B cell (primary cell): ENCODE measurements around the gene NPAT. TPM values are rescaled to one million over a fixed set of nuclear protein-coding genes. Genes with fewer than 3 reads are reported as not detected.

Experiments
- ATAC-seq: fragments of 200-7000 bp; cut with Tn5 transposase; one replicate; pipeline ENCODE4 v1.10.0; 2021; ENCODE audit warnings: low read depth, mild to moderate bottlenecking, moderate number of reproducible peaks, moderate library complexity
- CTCF ChIA-PET: fragments of 350-600 bp; sonication (Branson Sonifier 250); formaldehyde crosslinking; loops from one replicate; lab custom pipeline; 2021; ENCODE audit warnings: antibody characterized with exemption, inconsistent platforms; lab: Charles Lee
- POLR2A ChIA-PET: fragments of 350-600 bp; sonication (Branson Sonifier 250); formaldehyde crosslinking; loops from one replicate; lab custom pipeline; 2021; ENCODE audit warnings: antibody characterized with exemption; lab: Charles Lee
- DNase-seq: peaks from one replicate; pipeline ENCODE4 v3.0.0; 2013
- H2AFZ ChIP-seq: 2 replicates; pipeline ENCODE4 v1.6.1; 2012; ENCODE audit warnings: mild to moderate bottlenecking, low read depth, low read length; ENCODE audit not compliant: insufficient read depth, poor library complexity, severe bottlenecking
- H3K27ac ChIP-seq, 2 donors: 1 replicate in 1 of 2; 2 replicates in 1 of 2; pipeline ENCODE4 v1.5.1; 2012 to 2013; ENCODE audit warnings: low read length in 2 of 2, mild to moderate bottlenecking in 2 of 2, moderate library complexity in 1 of 2
- H3K27me3 ChIP-seq, 4 experiments: fragments of 200-600 bp in 1 of 4; sonication (generic) in 1 of 4; replicated peaks in 1 of 4; 1 replicate in 2 of 4; 2 replicates in 2 of 4; pipeline versions ENCODE4 v1.6.1 to v1.7.0; 2013 to 2016; ENCODE audit warnings: low read length in 3 of 4, mild to moderate bottlenecking in 2 of 4, mixed read lengths in 1 of 4, moderate library complexity in 1 of 4; ENCODE audit not compliant: insufficient read depth in 4 of 4, control insufficient read depth in 3 of 4; ENCODE audit errors: control extremely low read depth in 1 of 4
- H3K36me3 ChIP-seq, 2 experiments: replicated peaks in 1 of 2; 1 replicate in 1 of 2; 2 replicates in 1 of 2; pipeline versions ENCODE4 v1.6.1 to v1.7.1; 2013; ENCODE audit warnings: low read length in 1 of 2; ENCODE audit not compliant: insufficient read depth in 2 of 2, control insufficient read depth in 1 of 2; ENCODE audit errors: control extremely low read depth in 1 of 2, extremely low read depth in 1 of 2
- H3K4me1 ChIP-seq, 2 donors: fragments of 200-600 bp in 1 of 2; sonication (generic) in 1 of 2; 1 replicate in 1 of 2; 2 replicates in 1 of 2; pipeline versions ENCODE4 v1.5.1 to v1.6.1; 2013 to 2017; ENCODE audit warnings: low read length in 2 of 2; ENCODE audit not compliant: control insufficient read depth in 2 of 2, insufficient read depth in 2 of 2
- H3K4me2 ChIP-seq: replicated peaks from 2 replicates; pipeline ENCODE3; 2012; ENCODE audit warnings: mild to moderate bottlenecking, low read depth, low read length; ENCODE audit not compliant: poor library complexity, severe bottlenecking
- H3K4me3 ChIP-seq, 5 experiments: fragments of 200-600 bp in 1 of 5; sonication (generic) in 1 of 5; 1 replicate in 3 of 5; 2 replicates in 2 of 5; pipeline versions ENCODE4 v1.5.1 to v1.7.0; 2011 to 2016; ENCODE audit warnings: low read length in 4 of 5, mild to moderate bottlenecking in 4 of 5, low read depth in 2 of 5, control low read depth in 1 of 5, moderate library complexity in 1 of 5; ENCODE audit not compliant: insufficient read depth in 1 of 5; ENCODE audit errors: control extremely low read depth in 1 of 5, extremely low read depth in 1 of 5
- H3K79me2 ChIP-seq: fragments of 200-600 bp; sonication (generic); one replicate; pipeline ENCODE4 v1.6.0; 2016; ENCODE audit warnings: low read length; ENCODE audit not compliant: control insufficient read depth, insufficient read depth
- H3K9ac ChIP-seq: fragments of 200-600 bp; sonication (generic); 2 replicates; pipeline ENCODE4 v1.6.1; 2017; ENCODE audit warnings: mild to moderate bottlenecking, low read length, moderate library complexity
- H3K9me3 ChIP-seq, 3 donors: one replicate each; pipeline versions ENCODE4 v1.6.1 to v1.7.1; 2013; ENCODE audit warnings: low read length in 2 of 3; ENCODE audit not compliant: control insufficient read depth in 2 of 3, insufficient read depth in 1 of 3; ENCODE audit errors: control extremely low read depth in 1 of 3
- H4K20me1 ChIP-seq: 2 replicates; pipeline ENCODE4 v1.6.0; 2012; ENCODE audit warnings: mild to moderate bottlenecking, low read length; ENCODE audit not compliant: insufficient read depth, control insufficient read depth, poor library complexity, severe bottlenecking
- H3K27ac Mint-ChIP-seq: one replicate; pipeline ENCODE4 v1.8.0; 2021; ENCODE audit warnings: mixed read lengths
- H3K27me3 Mint-ChIP-seq: one replicate; pipeline ENCODE4 v1.8.0; 2021; ENCODE audit warnings: mixed read lengths
- H3K4me1 Mint-ChIP-seq: one replicate; pipeline ENCODE4 v1.8.0; 2021; ENCODE audit warnings: mixed read lengths
- H3K4me3 Mint-ChIP-seq: one replicate; pipeline ENCODE4 v1.8.0; 2021; ENCODE audit warnings: mixed read lengths
- H3K9me3 Mint-ChIP-seq: one replicate; pipeline ENCODE4 v1.8.0; 2022; ENCODE audit warnings: mixed read lengths; ENCODE audit not compliant: insufficient read depth
- EZH2 ChIP-seq: IDR thresholded peaks from 2 replicates; pipeline ENCODE4 v1.6.1; 2012; ENCODE audit warnings: borderline replicate concordance, low read depth, mild to moderate bottlenecking, moderate library complexity, low read length; ENCODE audit not compliant: insufficient read depth, poor library complexity, severe bottlenecking
- WGBS: methylation state at CpG from one replicate; pipeline ENCODE4 v1.1.5; 2013; ENCODE audit warnings: missing lambda C conversion rate; ENCODE audit not compliant: insufficient coverage; 5-methylcytosine and 5-hydroxymethylcytosine counted together
- intact Hi-C: fragments of 100-400 bp; cut with micrococcal nuclease; formaldehyde crosslinking; loops from one replicate; pipeline ENCODE4 v1.10.0; 2022
- polyA plus RNA-seq: library from polyadenylated mRNA; depleted of rRNA; stranded (reverse); fragments of >200 nt; gene quantifications from 2 replicates; pipeline ENCODE4 v1.2.3, GENCODE V29; 2012
- total RNA-seq, 2 donors: library from RNA; stranded (reverse); fragments of 120-200 nt in 1 of 2; gene quantifications; 1 replicate in 1 of 2; 2 replicates in 1 of 2; pipeline versions ENCODE4 v1.2.3 to v1.2.4, GENCODE V29; 2013 to 2022
- TF ChIP-seq, protein P1 (sequence below): fragments of 200-600 bp; IDR thresholded peaks from one replicate; pipeline ENCODE4 v1.8.0; 2022; ENCODE audit warnings: antibody characterized with exemption, mild to moderate bottlenecking

NPAT gene
- total and polyA plus RNA-seq, 2 donors (not counting 1 experiment from before 2014, with no cell fraction given): 8.8 to 51.7 TPM

DNA sequence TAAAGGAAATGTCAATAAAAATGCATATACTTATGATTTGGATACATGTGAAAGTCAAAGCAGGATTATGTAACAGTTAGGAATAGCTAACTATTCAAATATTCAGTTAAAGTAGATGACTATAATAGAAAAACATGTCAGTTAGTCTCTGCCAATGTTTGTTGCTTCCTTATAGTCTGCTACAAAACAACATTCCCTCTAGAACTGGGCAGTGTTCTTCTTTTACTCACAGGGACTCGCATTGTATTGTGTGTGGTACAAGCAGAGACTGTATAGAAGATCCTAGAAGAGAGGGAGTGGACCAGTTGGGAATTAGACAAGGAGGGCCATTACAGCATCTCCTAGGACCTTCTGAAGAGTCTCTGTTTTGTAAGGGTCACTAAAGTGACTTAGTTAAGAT lies 90.4 kb downstream of the NPAT start:
- Histone ChIP-seq H4K20me1 (no peaks in the 10 kb centered on the region), H3K9ac (no peak overlapping the region), H3K4me1 (no peaks in the 10 kb centered on the region), H3K27me3 (no peaks in the 10 kb centered on the region), H3K36me3 (peaks cover 2 to 7% of the 10 kb centered on the region in 2 experiments), H3K4me3 (no peak overlapping the region), H3K4me2 (no peak overlapping the region), H3K9me3 (no peaks in the 10 kb centered on the region), H3K79me2 (peaks cover 4% of the 10 kb centered on the region), H2AFZ (no peak overlapping the region), H3K27ac (no peak overlapping the region)
- ATAC-seq: no peak
- no peaks in the 10 kb centered on the region for H3K9me3 Mint-ChIP-seq
- intact Hi-C loops: no loop called here
- H3K27ac Mint-ChIP-seq: no peak overlapping the region
- CTCF ChIA-PET: no interaction called here
- POLR2A ChIA-PET: interaction anchor here (0.7 kb wide), 1 partner anchor 10 kb away, joined by 6 read pairs; no protein-coding TSS in a partner anchor
- DNase-seq: no peak
- H3K4me1 Mint-ChIP-seq: peaks cover 4% of the 10 kb centered on the region
- H3K27me3 Mint-ChIP-seq: no peaks in the 10 kb centered on the region
- TF ChIP-seq EZH2: no peak
- TF ChIP-seq, protein P1, sequence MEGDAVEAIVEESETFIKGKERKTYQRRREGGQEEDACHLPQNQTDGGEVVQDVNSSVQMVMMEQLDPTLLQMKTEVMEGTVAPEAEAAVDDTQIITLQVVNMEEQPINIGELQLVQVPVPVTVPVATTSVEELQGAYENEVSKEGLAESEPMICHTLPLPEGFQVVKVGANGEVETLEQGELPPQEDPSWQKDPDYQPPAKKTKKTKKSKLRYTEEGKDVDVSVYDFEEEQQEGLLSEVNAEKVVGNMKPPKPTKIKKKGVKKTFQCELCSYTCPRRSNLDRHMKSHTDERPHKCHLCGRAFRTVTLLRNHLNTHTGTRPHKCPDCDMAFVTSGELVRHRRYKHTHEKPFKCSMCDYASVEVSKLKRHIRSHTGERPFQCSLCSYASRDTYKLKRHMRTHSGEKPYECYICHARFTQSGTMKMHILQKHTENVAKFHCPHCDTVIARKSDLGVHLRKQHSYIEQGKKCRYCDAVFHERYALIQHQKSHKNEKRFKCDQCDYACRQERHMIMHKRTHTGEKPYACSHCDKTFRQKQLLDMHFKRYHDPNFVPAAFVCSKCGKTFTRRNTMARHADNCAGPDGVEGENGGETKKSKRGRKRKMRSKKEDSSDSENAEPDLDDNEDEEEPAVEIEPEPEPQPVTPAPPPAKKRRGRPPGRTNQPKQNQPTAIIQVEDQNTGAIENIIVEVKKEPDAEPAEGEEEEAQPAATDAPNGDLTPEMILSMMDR: no peak
- no CpG with 5 or more reads among the region's 1 CpG for WGBS
- H3K4me3 Mint-ChIP-seq: no peak overlapping the region

- no peaks in the 10 kb centered on the region for H3K9me3 Mint-ChIP-seq
These were observed 93.7 kb downstream of the NPAT start for GRCh38 chr11:108128772-108129171.

More at GRCh38 chr11:108128772-108129171, 93.7 kb downstream of the NPAT start:
- Histone ChIP-seq H3K4me3 (no peak overlapping the region), H3K4me1 (peaks cover 5 to 7% of the 10 kb centered on the region in 2 donors), H3K27ac (no peak overlapping the region), H3K9ac (no peak overlapping the region), H3K9me3 (no peaks in the 10 kb centered on the region), H3K36me3 (peaks cover 0 to 7% of the 10 kb centered on the region in 2 experiments), H3K79me2 (peaks cover 25% of the 10 kb centered on the region), H2AFZ (no peak overlapping the region), H4K20me1 (no peaks in the 10 kb centered on the region), H3K4me2 (no peak overlapping the region), H3K27me3 (no peaks in the 10 kb centered on the region)
- Mint-ChIP-seq H3K4me3 (no peak overlapping the region), H3K27ac (no peak overlapping the region), H3K4me1 (peaks cover 14% of the 10 kb centered on the region), H3K27me3 (no peaks in the 10 kb centered on the region)
- ATAC-seq (no peak), DNase-seq (no peak)
- whole genome bisulfite sequencing: 100% methylated on average over 1 of the region's 2 CpGs
- ChIA-PET CTCF (no interaction called here), POLR2A (no interaction called here)
- no peak for TF ChIP-seq EZH2
- TF ChIP-seq, protein P1: no peak
- intact Hi-C loops: loop anchor here (10.0 kb wide), 1 partner anchor 366 kb away; the partner anchor contains the start of gene POGLUT3
